ENCODE measurements around the gene WNT10A. TPM values are rescaled to one million over a fixed set of nuclear protein-coding genes. Genes with fewer than 3 reads are reported as not detected.

Gene WNT10A
- total RNA-seq, 1 experiment from 2014 or later: 2.4 TPM

DNA sequence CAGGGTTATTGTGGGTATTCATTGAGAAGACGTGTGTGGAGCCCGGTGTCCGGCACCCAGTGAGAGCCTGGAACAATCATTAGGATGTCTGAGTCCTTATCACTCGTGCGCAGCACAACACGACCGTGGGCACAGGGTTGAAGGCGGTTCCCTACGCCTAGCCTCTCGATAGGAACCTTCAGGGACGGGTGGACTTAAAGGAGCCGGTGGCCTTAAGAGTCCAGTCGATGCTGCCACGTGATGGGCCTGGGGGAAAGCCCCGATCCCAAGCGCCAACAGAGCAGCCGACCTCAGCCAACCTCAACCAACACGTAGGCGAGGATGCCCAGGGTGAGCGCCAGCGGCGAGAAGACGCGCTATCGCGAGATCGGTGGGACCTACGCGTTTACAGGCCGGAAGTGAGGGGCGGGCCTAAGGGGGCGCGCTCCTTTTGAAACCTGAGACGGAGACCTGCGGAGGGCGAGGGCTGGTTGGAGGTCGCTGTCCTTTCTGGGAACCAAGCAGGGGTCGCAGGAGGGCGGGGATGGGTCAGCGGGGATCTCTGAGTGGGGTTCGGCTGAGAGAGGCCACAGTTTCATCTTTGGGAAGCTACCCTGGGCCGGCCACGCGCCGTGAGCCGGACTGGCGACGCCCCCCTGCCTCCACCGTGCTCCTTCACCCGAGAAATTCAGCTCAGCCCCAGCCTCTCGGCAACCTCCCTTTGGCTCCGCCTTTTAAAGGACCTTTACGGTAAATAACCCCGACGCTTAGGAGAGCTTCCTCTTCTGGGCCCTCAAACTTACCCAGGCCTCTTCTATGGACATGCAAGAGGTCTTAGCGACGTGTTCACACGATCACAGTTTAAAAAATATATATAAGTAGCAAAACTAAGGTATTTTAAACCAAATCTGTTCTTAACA is 28.3 kb downstream of the WNT10A start:
- DNase-seq: peak; percentile 94
- CTCF ChIA-PET: interaction anchor here (0.6 to 1.8 kb wide), 6 partner anchors 9 to 483 kb away, joined by 3 to 7 read pairs (median 4); no protein-coding TSS in a partner anchor
- H3K4me3 Mint-ChIP-seq (ENCODE audit: low read depth, unreplicated experiment): peak overlapping the region; percentile 77
- no peaks in the 10 kb centered on the region for H3K9me3 Mint-ChIP-seq (ENCODE audit: low read depth, unreplicated experiment)
- no peak for TF ChIP-seq CTCF (IDR thresholded peaks at IDR 0.05; ENCODE audit: unreplicated experiment)
- BruUV-seq (replicated peaks): TSS peak; percentile 68
- H3K27ac Mint-ChIP-seq (ENCODE audit: unreplicated experiment): peak overlapping the region; percentile 69
- H3K36me3 Mint-ChIP-seq (ENCODE audit: insufficient read depth, unreplicated experiment): peaks cover 12% of the 10 kb centered on the region
- intact Hi-C loops (cut with micrococcal nuclease; ENCODE audit: unreplicated experiment): no loop called here
- H3K27me3 Mint-ChIP-seq (ENCODE audit: unreplicated experiment): peaks cover 11% of the 10 kb centered on the region
- peaks cover 24% of the 10 kb centered on the region for H3K4me1 Mint-ChIP-seq (ENCODE audit: low read depth, unreplicated experiment)

GRCh38 chr2:218910741-218911140 is 30.1 kb downstream of the WNT10A start:
- H3K4me1 Mint-ChIP-seq (ENCODE audit: low read depth, unreplicated experiment): peaks cover 19% of the 10 kb centered on the region
- peaks cover 11% of the 10 kb centered on the region for H3K27me3 Mint-ChIP-seq (ENCODE audit: unreplicated experiment)
- CTCF ChIA-PET: interaction anchor here (0.6 kb wide), 1 partner anchor 14 kb away, joined by 6 read pairs; no protein-coding TSS in a partner anchor
- BruUV-seq (replicated peaks): no TSS peak
- peaks cover 12% of the 10 kb centered on the region for H3K36me3 Mint-ChIP-seq (ENCODE audit: insufficient read depth, unreplicated experiment)
- TF ChIP-seq CTCF (IDR thresholded peaks at IDR 0.05; ENCODE audit: unreplicated experiment): no peak
- DNase-seq: no peak
- intact Hi-C loops (cut with micrococcal nuclease; ENCODE audit: unreplicated experiment): no loop called here
- H3K4me3 Mint-ChIP-seq (ENCODE audit: low read depth, unreplicated experiment): no peak overlapping the region
- H3K9me3 Mint-ChIP-seq (ENCODE audit: low read depth, unreplicated experiment): no peaks in the 10 kb centered on the region
- H3K27ac Mint-ChIP-seq (ENCODE audit: unreplicated experiment): no peak overlapping the region

- no peaks in the 10 kb centered on the region for H3K36me3 Mint-ChIP-seq (ENCODE audit: insufficient read depth, unreplicated experiment)
Observed at GRCh38 chr2:218920504-218920903, 39.9 kb downstream of the WNT10A start.

GRCh38 chr2:218924757-218925156 is 44.1 kb downstream of the WNT10A start:
- no TSS peak for BruUV-seq (replicated peaks)
- no peaks in the 10 kb centered on the region for H3K36me3 Mint-ChIP-seq (ENCODE audit: insufficient read depth, unreplicated experiment)
- intact Hi-C loops (cut with micrococcal nuclease; ENCODE audit: unreplicated experiment): no loop called here
- H3K27me3 Mint-ChIP-seq (ENCODE audit: unreplicated experiment): peaks cover 56% of the 10 kb centered on the region
- H3K4me1 Mint-ChIP-seq (ENCODE audit: low read depth, unreplicated experiment): no peaks in the 10 kb centered on the region
- DNase-seq: no peak
- H3K27ac Mint-ChIP-seq (ENCODE audit: unreplicated experiment): no peak overlapping the region
- CTCF ChIA-PET: no interaction called here
- no peak for TF ChIP-seq CTCF (IDR thresholded peaks at IDR 0.05; ENCODE audit: unreplicated experiment)
- peaks cover 3% of the 10 kb centered on the region for H3K9me3 Mint-ChIP-seq (ENCODE audit: low read depth, unreplicated experiment)
- H3K4me3 Mint-ChIP-seq (ENCODE audit: low read depth, unreplicated experiment): no peak overlapping the region

More at GRCh38 chr2:218920504-218920903, 39.9 kb downstream of the WNT10A start:
- CTCF ChIA-PET: no interaction called here
- BruUV-seq (replicated peaks): no TSS peak
- H3K27me3 Mint-ChIP-seq (ENCODE audit: unreplicated experiment): peaks cover 19% of the 10 kb centered on the region
- no peaks in the 10 kb centered on the region for H3K4me1 Mint-ChIP-seq (ENCODE audit: low read depth, unreplicated experiment)
- TF ChIP-seq CTCF (IDR thresholded peaks at IDR 0.05; ENCODE audit: unreplicated experiment): no peak
- no peak overlapping the region for H3K27ac Mint-ChIP-seq (ENCODE audit: unreplicated experiment)
- no peak overlapping the region for H3K4me3 Mint-ChIP-seq (ENCODE audit: low read depth, unreplicated experiment)
- intact Hi-C loops (cut with micrococcal nuclease; ENCODE audit: unreplicated experiment): no loop called here
- DNase-seq: no peak
- peaks cover 3% of the 10 kb centered on the region for H3K9me3 Mint-ChIP-seq (ENCODE audit: low read depth, unreplicated experiment)
